Esophagus squamous epithelium (tissue), 5 donors: ENCODE measurements around the gene NOL4L. TPM values are rescaled to one million over a fixed set of nuclear protein-coding genes. Genes with fewer than 3 reads are reported as not detected.

Experiments
- DNase-seq: peaks from one replicate; lab custom pipeline; 2025; lab: John Stamatoyannopoulos, UW
- H3K27ac ChIP-seq, 4 donors: fragments of 200-600 bp; sonication (generic); one replicate each; pipeline ENCODE4 v1.5.1; 2016 to 2019; ENCODE audit warnings: mild to moderate bottlenecking in 1 of 4
- H3K27me3 ChIP-seq, 4 donors: fragments of 200-600 bp; sonication (generic); 1 replicate in 3 of 4; 2 replicates in 1 of 4; pipeline versions ENCODE4 v1.5.1 to v1.6.0; 2017 to 2021; ENCODE audit warnings: antibody characterized with exemption in 1 of 4
- H3K36me3 ChIP-seq, 3 donors: fragments of 200-600 bp; sonication (generic); one replicate each; pipeline ENCODE4 v1.5.1; 2016 to 2019
- H3K4me1 ChIP-seq, 3 donors: fragments of 200-600 bp; sonication (generic); one replicate each; pipeline ENCODE4 v1.5.1; 2017 to 2019
- H3K4me3 ChIP-seq, 4 donors: fragments of 200-600 bp; sonication (generic); 1 replicate in 3 of 4; 2 replicates in 1 of 4; pipeline ENCODE4 v1.5.1; 2016 to 2019; ENCODE audit warnings: mild to moderate bottlenecking in 2 of 4, moderate library complexity in 1 of 4
- H3K9me3 ChIP-seq, 3 donors: fragments of 200-600 bp; sonication (generic); one replicate each; pipeline ENCODE4 v1.5.1; 2016 to 2019
- CTCF ChIP-seq, 6 experiments: fragments of 450-650 bp in 4 of 6; fragments of 200-600 bp in 2 of 6; sonication (generic) in 2 of 6; IDR thresholded peaks; one replicate each; pipeline ENCODE4 v1.5.1; 2016 to 2019; ENCODE audit warnings: antibody characterized with exemption in 6 of 6, mild to moderate bottlenecking in 4 of 6, moderate library complexity in 4 of 6
- POLR2A ChIP-seq, 4 donors: fragments of 450-650 bp; IDR thresholded peaks; one replicate each; pipeline ENCODE4 v1.6.1; 2017; ENCODE audit warnings: antibody characterized with exemption in 4 of 4, mild to moderate bottlenecking in 4 of 4, moderate library complexity in 3 of 4
- WGBS, 2 donors: methylation state at CpG; one replicate each; pipeline ENCODE4 v1.1.5; 2018; 5-methylcytosine and 5-hydroxymethylcytosine counted together
- intact Hi-C: fragments of 100-400 bp; cut with DNase I; formaldehyde crosslinking; loops from one replicate; pipeline ENCODE4 v1.15.0; 2022
- total RNA-seq, 4 donors: library from RNA; depleted of rRNA; stranded (reverse); fragments of >200 nt; gene quantifications; one replicate each; pipeline ENCODE4 v1.1.0, GENCODE V29; 2016
- donor health status: DM: yes; HTN: yes; CAD: no.

Gene NOL4L
- total RNA-seq, 4 donors from 2014 or later, result 1.5 to 5.1 (median 3.0) TPM

DNA sequence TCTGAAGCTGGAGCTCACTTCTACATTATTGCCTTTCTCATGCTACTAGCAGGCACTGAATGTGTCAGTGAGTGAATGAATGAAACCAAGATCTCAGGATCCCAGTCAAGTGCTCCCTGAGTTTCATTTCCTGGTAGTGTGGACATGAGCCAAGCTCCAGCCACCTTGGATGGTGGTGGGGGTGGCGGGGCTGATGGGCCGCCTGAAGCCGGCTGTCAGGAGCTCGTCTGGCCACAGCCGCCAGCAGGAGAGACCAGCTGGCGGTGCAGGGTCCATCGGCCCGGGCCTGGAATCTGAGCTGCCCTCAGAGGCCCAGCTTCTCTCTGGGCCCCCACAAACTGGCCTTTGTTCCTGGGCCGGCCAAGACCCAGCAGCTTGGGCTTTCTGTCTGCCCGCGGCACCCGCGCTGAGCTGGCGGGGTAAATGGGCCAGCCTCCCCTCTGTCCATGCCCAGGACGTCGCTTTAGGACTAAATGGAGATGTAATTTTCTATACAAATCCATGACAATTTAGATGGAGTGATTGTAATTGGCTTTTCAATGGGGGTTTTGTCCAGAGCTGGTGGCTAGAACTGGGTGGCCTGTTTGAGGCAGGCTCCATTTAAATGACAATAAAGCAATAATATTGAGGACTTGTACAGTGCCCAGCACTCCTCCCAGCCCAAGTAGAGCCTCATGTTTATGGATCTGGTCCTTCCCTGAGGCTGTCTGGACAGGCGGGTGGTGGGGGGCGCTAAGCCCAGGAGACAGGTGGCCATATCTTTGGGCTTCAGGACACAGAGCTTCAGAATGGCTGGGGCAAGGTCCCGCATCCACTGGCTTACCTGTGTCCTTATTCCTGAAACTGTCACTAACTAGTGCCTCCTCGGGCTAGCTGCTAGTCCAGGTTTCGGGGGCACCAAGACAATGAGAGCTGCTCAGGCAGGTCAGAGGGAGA is 43.5 kb downstream of the NOL4L start:
- DNase-seq, result no peak
- no peak overlapping the region for H3K27ac ChIP-seq
- WGBS, 2 donors, result 87 to 90% methylated on average over 3 to 10 of the region's 21 CpGs
- no peak for TF ChIP-seq POLR2A (IDR thresholded peaks at IDR 0.05)
- TF ChIP-seq CTCF (IDR thresholded peaks at IDR 0.05), result no peak
- H3K4me1 ChIP-seq, result peaks cover 20 to 40% (median 25%) of the 10 kb centered on the region in 3 donors
- H3K4me3 ChIP-seq, result no peak overlapping the region
- intact Hi-C loops, result no loop called here
- H3K36me3 ChIP-seq, result no peaks in the 10 kb centered on the region
- H3K9me3 ChIP-seq, result no peaks in the 10 kb centered on the region
- peaks cover 0 to 32% (median 0%) of the 10 kb centered on the region in 4 donors for H3K27me3 ChIP-seq

GRCh38 chr20:32539817-32540675 is 45.1 kb downstream of the NOL4L start:
- Histone ChIP-seq H3K4me1 (peaks cover 23 to 56% (median 25%) of the 10 kb centered on the region in 3 donors), H3K27me3 (peaks cover 0 to 41% (median 0%) of the 10 kb centered on the region in 4 donors), H3K4me3 (no peak overlapping the region), H3K27ac (peak overlapping the region in 3 of 4 donors; percentile 29 to 79 (median 71)), H3K9me3 (no peaks in the 10 kb centered on the region), H3K36me3 (no peaks in the 10 kb centered on the region)
- 43 to 61% methylated on average over 5 to 12 of the region's 13 CpGs for WGBS, 2 donors
- TF ChIP-seq POLR2A (IDR thresholded peaks at IDR 0.05) (no peak), CTCF (IDR thresholded peaks at IDR 0.05) (no peak)
- DNase-seq, result no peak
- intact Hi-C loops, result no loop called here

DNA sequence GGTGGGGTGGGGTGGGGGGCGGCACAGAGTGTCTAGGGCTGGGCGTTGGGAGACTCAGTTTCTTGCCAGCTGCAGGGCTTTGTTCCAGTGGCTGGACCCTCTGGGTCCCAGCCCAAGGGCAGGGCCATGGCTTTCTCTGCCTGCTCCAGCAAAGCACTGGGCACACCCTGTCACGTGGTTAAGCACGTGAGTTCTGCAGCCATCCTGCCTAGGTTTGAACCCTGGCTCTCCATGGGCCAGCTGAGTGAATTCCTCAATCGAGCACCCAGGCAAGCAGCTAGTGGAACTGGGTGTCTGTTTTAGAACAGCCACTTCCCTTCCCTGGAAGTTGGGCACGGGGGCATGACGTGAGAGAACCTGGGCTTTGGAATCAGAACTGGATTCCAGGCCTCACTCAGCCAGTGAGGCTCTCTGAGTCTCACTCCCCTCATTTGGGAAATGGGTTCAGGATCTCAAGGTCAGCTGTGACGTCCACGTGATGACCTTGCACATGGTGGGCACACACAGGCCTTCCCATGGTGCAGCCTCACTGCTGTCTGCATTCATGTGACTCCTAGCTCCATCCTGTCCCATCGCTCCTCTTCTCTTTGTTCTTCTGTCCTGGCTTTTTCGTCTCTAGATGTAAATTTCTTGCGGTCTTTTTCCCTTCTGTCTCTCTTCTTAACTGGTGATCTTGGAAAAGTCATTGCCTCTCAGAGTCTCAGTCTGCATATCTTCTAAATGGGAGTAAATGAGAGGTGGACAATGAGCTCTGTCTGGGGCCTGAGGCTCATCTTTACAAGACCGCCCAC is 45.9 kb downstream of the NOL4L start:
- H3K4me3 ChIP-seq, result peak overlapping the region in 1 of 4 donors; percentile 8
- H3K27ac ChIP-seq, result peak overlapping the region in 3 of 4 donors; percentile 11 to 71 (median 29)
- peaks cover 23 to 57% (median 25%) of the 10 kb centered on the region in 3 donors for H3K4me1 ChIP-seq
- no peaks in the 10 kb centered on the region for H3K9me3 ChIP-seq
- peaks cover 0 to 41% (median 0%) of the 10 kb centered on the region in 4 donors for H3K27me3 ChIP-seq
- WGBS, 2 donors, result 71 to 74% methylated on average over 8 to 9 of the region's 13 CpGs
- H3K36me3 ChIP-seq, result no peaks in the 10 kb centered on the region
- TF ChIP-seq POLR2A (IDR thresholded peaks at IDR 0.05) (no peak), CTCF (IDR thresholded peaks at IDR 0.05) (no peak)
- no peak for DNase-seq
- intact Hi-C loops, result no loop called here

DNA sequence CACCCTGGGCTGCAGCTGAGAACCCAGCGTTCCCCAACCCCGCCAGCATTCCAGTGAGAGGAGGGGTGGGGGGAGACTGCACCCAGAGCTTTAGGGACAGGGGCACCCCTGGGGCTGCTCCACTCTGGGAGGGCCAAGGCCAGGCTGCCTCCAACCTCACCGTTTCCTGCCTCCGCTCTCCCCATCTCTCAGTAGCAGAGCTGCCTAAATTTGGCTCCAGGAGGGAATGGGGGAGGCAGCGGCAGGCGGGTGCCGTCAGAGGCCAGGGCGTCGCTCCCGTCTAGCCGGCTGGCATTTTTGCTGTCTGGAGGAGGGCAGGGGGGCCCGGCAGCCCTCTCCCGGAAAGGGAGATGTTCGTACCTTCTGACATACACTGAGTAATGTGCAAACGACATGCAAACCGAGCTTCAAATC is 46.6 kb downstream of the NOL4L start:
- WGBS, 2 donors, result 37 to 40% methylated on average over 3 to 12 of the region's 16 CpGs
- DNase-seq, result no peak
- intact Hi-C loops, result no loop called here
- Histone ChIP-seq H3K36me3 (no peaks in the 10 kb centered on the region), H3K4me3 (peak overlapping the region in 1 of 4 donors; percentile 8), H3K27me3 (peaks cover 0 to 41% (median 0%) of the 10 kb centered on the region in 4 donors), H3K27ac (peak overlapping the region in 3 of 4 donors; percentile 11 to 71 (median 29)), H3K4me1 (peaks cover 23 to 57% (median 25%) of the 10 kb centered on the region in 3 donors), H3K9me3 (no peaks in the 10 kb centered on the region)
- TF ChIP-seq CTCF (IDR thresholded peaks at IDR 0.05), result no peak
- no peak for TF ChIP-seq POLR2A (IDR thresholded peaks at IDR 0.05)
